Fibroblast of peridontal ligament (primary cell): Measurements from ENCODE around the gene TAX1BP3.

Experiments
- DNase-seq: peaks from one replicate; pipeline ENCODE4 v3.0.0-alpha.2; 2010; ENCODE audit errors: extremely low read depth

The TAX1BP3 gene

GRCh38 chr17:3688027-3688553 lies 19.7 kb upstream of the TAX1BP3 start:
- DNase-seq, result no peak

GRCh38 chr17:3685174-3685573 lies 16.8 kb upstream of the TAX1BP3 start:
- no peak for DNase-seq

- DNase-seq, result no peak
Measured at GRCh38 chr17:3683054-3683511, 14.7 kb upstream of the TAX1BP3 start.

- no peak for DNase-seq
Measured at GRCh38 chr17:3682033-3682432, 13.7 kb upstream of the TAX1BP3 start.

- no peak for DNase-seq
Measured at GRCh38 chr17:3681565-3681964, 13.2 kb upstream of the TAX1BP3 start.

GRCh38 chr17:3681057-3681456 lies 12.7 kb upstream of the TAX1BP3 start:
- no peak for DNase-seq

- no peak for DNase-seq
Measured at GRCh38 chr17:3679531-3680126, 11.3 kb upstream of the TAX1BP3 start.

- no peak for DNase-seq
Measured at GRCh38 chr17:3678821-3679530, 10.6 kb upstream of the TAX1BP3 start.

GRCh38 chr17:3678095-3678820 lies 9.9 kb upstream of the TAX1BP3 start:
- no peak for DNase-seq

- DNase-seq, result no peak
Measured at GRCh38 chr17:3675886-3676285, 7.5 kb upstream of the TAX1BP3 start.

- no peak for DNase-seq
Measured at GRCh38 chr17:3672571-3672970, 4.2 kb upstream of the TAX1BP3 start.

- no peak for DNase-seq
Measured at GRCh38 chr17:3669548-3669947, 1.2 kb upstream of the TAX1BP3 start.

- no peak for DNase-seq
Measured at GRCh38 chr17:3669085-3669347, 638 bp upstream of the TAX1BP3 start.

- peak; percentile 90 for DNase-seq
Measured at GRCh38 chr17:3667366-3668278, 756 bp downstream of the TAX1BP3 start.

- no peak for DNase-seq
Measured at GRCh38 chr17:3666516-3666915, 1.9 kb downstream of the TAX1BP3 start.

GRCh38 chr17:3665834-3666233 lies 2.5 kb downstream of the TAX1BP3 start:
- no peak for DNase-seq

GRCh38 chr17:3663102-3664011 lies 5.0 kb downstream of the TAX1BP3 start:
- DNase-seq, result no peak

GRCh38 chr17:3660311-3660891 lies 8.0 kb downstream of the TAX1BP3 start:
- DNase-seq, result no peak

GRCh38 chr17:3659541-3660111 lies 8.8 kb downstream of the TAX1BP3 start:
- peak; percentile 55 for DNase-seq
